GM21529 (cell line): ENCODE measurements around the gene MSLN.

Experiments used
- ATAC-seq: cut with Tn5 transposase; IDR thresholded peaks from one replicate; pipeline ENCODE4 v1.9.1; 2021; ENCODE audit not compliant: unreplicated experiment

Gene MSLN

DNA sequence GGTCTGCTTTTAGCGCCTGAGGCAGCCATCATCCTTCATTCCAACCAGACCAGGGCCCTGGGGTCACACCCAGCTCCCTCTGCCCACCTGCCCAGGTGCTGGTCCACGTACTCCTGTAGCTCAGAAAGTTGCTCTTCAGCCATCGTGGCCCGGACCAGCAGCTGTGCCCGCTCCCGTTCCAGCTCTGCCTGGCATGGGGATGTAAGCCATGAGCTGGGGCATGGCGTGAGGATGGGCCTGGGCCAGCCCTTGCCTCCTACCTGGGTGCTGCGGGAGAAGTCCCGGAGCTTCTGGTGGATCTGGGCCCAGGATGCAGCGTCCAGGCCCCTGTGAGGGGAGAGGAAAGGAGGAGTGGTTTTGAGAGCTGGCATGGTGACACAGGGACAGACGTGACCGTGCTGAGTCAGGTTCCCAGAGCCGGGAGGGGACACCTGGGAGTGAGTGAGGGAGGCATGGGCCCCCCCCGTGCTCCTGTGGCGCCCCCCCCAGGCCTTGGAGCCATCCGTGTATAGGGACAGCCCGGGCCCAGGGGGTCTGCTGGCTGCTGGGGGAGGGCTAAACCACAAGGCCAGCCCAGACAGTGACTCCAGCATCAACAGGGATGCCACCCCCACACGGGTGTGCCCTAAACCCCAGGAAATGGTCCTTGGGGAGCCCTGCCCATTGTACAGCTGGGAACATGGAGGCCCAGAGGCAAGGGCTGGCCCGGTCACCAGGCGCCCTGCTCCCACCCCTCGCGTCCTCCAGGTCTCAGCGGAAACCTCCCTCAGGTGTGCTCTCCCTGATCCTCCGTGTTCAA is 37.5 kb upstream of the MSLN start:
- ATAC-seq, result no peak

DNA sequence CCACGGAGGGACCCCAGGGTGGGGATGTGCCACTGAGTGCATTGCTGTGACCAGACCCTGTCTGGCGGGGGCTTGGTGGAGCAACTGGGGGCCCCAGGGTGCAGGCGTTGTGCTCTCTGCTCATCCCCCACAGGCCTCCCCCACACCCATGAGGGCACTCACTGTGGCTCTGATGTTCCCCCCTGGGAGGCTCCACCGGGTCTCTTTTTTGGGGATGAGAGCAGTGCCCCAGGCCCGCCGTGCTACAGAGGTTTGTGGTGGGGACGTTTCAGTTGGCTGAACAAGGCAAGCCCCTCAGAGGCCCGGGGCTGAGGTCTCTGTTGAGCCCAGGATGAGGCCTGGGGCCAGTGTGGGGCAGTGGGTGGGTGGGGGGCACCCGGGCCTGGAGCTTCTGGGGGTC is 36.8 kb upstream of the MSLN start:
- ATAC-seq, result no peak

DNA sequence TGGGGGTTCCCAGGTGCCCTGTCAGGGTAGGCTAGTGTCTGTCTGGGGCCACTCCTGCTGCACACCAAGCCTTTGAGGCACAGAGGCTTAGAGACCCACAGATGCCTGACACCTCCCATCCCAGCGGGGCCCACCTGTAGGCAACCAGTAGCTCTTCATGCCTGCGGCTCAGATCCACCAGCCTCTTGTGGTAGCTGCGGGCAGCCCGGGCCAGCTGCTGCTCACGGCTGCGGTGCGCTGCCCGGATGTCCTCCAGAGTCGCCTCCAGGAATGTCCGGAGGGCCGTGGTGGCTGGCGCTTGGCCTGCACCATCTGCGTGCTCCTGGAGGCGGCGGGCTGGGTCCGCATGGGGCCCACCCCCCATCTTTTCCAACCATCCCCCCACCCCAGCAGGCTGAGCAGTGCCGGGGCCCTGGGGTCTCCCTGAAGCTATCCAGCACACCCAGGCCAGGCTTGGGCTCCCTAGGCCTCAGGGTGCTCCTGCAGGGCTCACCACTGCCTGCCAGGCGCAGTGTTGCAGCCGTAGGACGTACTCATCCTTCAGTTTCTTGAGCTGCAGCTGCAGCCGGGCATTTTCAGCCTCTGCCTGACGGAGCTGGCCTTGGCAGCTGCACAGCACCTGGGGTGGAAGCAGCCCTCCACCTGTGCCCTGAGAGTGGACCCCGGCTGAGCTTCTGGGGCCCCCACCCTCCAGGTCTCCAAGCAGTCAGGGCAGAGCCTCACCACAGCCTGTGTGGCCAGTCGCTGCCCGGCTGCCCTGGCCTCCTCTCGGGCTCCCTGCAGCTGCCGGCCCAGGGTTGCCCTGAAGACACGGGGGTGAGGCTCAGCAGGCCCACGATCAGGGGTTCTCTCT is 36.1 kb upstream of the MSLN start:
- no peak for ATAC-seq

DNA sequence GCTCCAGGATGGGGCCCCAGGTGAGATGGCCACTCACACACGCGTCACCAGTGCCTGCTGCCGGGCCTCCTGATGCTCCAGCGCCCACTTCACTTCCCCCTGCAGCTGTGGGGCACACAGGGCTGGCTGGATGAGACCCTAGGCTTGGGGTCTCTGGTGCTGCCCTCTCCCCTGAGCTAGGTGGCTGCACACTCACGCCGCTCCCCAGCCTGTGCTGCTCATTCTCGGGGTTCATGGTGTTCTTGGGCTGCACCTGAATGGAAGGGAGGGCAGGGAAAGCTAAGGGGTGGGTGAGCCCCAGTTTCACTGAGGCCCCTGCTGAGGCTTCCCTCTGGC is 35.5 kb upstream of the MSLN start:
- ATAC-seq, result no peak

DNA sequence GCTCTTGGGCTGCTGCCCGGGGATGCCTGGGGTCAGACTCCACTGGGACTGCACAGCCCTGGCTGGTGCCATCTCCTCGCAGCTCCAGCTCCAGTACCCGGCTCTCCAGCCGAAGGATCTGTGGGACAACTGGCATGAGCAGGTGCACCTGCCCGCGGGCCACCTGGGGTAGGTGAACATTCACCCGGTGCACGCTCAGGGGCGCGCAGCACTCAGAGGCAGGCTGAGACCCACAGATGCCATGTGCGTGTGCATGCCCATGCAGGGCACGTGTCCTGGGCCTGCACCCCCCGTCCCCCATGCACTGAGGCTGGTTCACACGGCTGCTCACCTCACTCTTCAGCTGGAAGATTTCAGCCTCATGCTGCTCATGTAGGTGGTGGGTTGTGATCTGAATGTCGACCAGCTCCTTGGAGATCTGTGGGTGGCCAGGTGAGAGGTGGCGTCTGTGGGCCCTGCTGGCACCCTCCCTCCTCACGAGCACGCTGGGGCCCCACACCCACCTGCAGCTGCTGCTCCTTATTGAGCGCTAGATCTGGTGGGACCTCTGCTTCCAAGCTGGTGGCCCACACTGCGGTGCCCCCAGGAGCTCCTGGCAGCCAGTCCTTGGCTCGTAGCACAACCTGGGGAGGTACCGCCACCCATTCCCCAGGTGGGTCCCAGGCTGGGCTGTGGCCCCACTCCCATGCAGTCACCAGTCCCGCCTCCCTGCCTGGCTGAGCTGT is 34.9 kb upstream of the MSLN start:
- no peak for ATAC-seq

DNA sequence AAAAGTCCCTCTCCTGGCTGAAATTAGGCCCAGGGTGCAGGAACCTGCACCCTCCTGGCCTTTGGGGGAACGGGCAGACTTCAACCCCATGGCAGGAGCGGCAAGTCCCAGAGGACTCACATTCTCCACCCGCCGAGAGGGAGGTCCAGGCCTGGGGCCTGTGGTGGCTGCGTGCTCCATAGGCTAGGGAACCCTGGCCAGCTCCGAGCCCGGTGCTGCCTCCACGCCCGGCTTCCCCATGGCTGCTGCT is 34.4 kb upstream of the MSLN start:
- no peak for ATAC-seq

DNA sequence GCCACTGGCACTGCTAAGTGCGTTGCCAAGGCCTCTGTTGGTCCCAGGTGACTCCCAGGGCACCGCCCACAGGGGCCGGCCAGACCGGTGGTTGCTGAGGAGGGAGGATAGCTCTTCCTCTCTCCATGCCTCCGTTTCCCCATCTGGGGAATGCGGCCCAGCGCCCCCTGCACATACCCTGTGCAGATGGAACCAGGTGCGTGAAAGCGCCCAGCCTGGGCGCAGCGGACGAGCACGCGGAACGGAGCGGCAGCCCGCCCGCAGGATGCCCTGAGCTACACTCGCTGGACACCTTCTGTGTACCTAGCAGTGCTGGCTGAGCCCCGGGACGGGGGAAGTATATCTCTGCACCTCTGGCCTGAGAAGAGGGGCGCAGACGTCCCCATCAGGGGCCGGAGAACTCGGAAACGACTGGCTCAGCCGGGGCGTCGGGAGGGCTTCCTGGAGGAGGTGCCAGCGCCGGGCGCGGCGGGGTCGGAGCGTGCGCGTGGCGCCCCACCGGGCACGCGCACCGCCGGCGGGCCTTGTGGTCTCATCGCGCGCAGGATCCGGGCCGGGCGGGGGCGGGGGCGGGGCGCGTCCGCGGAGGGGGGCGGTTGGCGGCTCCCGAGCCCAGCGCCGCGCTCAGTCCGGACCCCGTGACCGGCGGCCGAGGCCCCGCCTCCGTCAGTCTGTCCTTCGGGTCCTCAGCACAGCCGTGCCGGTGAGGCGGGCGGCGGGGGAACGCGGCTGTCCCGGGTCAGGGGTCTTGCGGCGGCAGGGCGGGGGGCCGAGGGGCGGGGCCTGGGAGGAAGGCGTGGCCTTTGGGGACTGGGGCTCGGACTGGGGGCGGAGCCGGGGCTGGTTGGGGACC is 33.9 kb upstream of the MSLN start, which contains the start of the genes CCDC78 and HAGHL:
TSS of gene CCDC78 (minus strand) at position 6 of the 853 bp plus-strand sequence. CDS start 76 bp downstream, outside the sequence.
TSS of gene HAGHL (plus strand) at position 669 of the 853 bp plus-strand sequence. CDS start 404 bp downstream, outside the sequence.
- ATAC-seq, result peak; percentile 34

DNA sequence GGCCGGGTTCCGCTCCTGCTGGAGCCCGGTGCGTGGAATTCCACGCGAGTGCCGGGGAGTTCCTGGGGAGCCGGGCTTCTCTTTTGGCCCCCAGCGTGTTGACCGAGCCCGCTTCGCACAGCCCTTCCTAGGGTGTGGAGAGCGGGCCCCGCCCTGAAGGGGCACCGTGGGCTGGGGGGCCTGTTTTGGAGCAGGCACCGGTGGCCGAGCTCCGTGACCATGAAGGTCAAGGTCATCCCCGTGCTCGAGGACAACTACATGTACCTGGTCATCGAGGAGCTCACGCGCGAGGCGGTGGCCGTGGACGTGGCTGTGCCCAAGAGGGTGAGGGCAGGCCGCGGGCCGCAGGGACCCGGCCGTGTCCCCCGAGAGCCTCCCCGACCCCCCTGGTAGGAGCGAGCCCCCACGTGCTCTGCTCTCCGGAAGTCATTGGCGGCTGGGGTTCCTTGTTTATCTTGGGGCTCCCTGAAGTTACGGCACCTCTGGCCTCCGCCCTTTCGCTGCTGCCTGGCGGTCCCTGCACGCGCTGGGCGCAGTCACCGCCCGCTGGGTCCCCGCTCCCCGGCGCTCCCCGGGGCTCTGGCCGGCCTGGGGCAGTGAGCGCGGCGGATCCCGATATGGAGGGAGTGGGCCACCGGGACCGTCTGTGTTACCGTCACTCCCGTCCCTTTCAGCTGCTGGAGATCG is 33.1 kb upstream of the MSLN start:
- no peak for ATAC-seq

DNA sequence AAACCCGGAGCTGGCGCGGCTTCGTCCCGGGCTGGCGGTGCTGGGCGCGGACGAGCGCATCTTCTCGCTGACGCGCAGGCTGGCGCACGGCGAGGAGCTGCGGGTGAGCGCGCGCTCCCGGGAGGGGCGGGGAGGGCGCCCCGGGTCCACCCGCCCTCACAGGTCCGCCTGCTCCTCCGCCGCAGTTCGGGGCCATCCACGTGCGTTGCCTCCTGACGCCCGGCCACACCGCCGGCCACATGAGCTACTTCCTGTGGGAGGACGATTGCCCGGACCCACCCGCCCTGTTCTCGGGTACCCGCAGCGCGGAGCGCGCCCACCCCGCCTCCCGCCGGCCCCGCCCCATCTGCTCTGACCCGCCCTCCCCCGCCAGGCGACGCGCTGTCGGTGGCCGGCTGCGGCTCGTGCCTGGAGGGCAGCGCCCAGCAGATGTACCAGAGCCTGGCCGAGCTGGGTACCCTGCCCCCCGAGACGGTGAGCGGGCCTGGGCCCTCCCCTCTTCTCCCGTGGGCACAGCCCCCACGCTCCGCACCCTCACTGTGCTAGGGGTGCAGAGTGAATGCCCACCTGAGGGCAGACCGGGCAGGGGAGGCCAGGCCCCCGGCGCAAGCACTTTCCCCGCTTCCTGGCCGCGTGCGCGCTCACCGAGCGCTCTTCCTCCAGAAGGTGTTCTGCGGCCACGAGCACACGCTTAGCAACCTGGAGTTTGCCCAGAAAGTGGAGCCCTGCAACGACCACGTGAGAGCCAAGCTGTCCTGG is 32.2 kb upstream of the MSLN start:
- peak; percentile 27 for ATAC-seq

DNA sequence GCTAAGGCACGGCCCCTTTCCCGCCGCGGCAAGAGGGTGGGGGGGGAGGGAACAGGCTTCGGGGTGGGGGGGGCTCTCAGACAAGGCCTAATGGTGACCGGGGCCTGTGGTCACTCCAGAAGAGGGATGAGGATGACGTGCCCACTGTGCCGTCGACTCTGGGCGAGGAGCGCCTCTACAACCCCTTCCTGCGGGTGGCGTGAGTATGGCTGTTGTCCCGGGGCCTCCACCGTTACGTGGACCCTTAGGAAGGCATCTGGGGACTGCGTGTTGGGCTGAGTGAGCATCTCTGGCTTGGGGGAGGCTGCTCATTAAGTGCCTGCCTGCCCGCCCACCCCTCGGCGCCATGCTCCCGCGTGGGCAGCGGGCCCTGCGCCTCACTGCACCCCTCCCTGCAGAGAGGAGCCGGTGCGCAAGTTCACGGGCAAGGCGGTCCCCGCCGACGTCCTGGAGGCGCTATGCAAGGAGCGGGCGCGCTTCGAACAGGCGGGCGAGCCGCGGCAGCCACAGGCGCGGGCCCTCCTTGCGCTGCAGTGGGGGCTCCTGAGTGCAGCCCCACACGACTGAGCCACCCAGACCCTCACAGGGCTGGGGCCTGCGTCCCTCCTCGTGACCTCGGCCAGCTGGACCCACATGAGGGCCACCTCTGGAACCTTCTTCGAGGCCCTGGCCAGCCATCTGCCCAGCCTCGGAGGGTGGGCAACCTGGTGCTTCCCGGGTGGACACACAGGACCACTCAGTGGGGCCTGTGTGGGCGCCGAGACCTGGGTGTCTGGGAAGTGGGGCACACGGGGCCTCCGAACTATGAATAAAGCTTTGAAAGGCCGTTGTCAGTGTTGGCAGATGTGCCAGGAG is 31.4 kb upstream of the MSLN start:
- no peak for ATAC-seq

DNA sequence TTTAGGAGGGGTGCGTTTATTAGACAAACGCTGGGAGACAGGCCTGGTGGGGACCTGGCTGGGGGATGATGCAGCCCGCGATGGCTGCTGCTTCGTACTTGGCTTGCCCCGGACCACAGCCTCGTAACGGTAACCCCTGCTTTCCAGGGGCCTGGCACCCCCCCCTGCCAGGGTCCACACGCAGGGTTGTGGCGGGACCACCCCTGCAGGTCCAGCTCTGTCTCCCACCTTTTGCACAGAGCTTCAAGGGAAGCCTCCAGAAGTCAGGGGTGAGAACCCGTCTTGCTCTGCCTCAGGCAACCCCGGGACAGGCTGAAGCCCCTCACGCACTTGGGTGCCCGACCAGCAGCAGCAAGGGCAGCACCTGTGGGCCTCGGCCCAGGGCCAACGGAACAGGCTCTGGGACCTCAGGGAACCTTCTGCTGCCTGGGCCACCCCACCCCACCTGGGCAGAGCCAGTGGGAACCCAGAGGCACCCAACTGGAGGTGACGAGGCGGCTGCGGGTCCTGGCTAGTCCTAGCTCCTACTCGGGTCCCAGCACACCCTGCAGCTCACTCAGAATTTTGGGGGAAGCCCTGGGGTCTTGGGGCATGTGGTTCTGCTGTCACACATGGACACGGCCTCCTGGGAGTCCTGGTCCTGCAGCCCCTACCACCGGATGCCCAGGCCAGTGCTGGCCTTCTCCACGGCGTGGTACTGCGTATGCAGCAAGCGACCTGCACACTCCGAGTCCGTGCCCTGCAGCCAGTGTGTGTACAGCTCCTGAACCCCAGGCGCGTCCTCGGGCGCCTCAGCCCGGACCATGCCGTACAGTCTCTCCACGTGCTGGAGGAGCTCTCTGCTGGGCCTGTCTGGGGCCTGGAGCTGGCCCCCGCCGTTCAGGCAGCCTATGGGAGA is 30.5 kb upstream of the MSLN start:
- no peak for ATAC-seq

DNA sequence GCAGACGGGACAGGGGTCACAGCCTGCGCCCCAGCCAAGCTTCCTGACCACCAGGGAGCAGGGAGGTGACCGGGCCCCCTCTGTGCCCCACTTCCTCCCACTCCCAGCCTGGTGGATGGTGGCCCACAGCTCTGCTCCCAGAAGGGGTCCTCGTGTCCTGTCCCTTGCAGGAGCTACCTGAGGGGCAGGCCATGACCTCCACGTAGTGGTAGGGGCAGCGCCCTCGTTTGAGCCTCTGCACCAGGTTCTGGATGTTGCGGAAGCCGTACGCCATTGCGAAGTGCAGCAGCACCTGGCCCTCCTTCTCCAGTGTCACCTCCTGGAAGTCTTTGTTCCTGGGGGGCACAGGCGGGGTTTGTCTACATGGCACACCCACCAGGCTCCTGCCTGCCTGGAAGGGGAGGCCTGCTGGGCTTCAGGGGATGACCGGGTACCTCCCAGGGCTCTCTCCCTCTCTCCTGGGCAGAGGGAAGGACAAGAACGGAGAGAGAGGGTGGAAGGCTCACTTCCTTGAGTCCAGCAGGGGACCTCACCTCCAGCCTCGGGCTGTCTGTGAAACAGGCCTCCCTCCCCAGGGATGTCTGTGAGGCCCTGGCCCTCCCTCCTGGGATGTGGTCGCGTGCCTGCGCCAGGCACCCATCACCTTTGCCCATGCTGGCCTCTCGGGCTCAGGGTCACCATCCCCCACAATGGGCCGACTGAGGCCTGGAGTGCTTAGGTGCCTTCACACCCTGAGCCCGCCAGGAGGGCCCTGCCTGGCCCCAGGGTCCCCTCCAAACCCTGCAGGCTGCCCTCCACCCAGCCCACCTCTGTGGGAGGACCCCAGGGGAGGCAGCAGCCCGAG is 29.6 kb upstream of the MSLN start:
- no peak for ATAC-seq

DNA sequence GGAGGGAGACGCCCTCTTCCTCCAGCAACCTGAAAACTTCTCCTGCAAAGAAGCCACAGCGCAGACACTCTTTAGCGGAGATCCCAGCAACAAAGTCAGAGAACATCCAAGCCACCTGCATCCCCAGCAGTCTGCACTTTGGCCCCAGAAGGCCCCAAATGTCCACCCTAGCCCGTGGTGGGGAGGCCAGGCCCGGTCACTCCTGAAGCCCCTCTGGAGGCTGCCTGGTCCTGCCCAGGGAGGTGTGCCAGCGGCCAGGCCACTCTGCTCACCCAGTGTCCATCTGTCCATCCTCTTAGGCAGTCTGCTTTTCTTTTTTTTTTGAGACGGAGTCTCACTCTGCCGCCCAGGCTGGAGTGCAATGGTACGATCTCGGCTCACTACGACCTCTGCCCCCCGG is 28.2 kb upstream of the MSLN start:
- ATAC-seq, result no peak

DNA sequence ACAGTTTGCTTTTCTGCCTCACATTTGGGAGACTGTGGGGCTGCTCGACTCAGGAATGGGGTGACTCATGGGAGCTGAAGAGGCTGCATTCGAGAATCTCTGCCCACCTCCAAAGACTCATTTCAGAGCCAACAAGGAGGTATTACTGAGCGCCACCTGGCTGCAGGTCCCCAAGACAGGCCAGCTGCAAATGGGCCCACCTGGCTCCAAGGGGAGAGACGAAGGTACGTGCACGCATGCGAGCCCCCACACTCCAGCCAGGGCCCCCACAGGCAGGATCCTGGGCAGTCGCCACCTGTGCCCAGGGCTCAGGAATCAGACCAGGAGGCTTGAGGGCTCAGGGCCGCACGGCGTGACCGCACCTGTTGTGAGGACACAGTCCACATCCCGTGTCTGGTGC is 27.6 kb upstream of the MSLN start:
- no peak for ATAC-seq

DNA sequence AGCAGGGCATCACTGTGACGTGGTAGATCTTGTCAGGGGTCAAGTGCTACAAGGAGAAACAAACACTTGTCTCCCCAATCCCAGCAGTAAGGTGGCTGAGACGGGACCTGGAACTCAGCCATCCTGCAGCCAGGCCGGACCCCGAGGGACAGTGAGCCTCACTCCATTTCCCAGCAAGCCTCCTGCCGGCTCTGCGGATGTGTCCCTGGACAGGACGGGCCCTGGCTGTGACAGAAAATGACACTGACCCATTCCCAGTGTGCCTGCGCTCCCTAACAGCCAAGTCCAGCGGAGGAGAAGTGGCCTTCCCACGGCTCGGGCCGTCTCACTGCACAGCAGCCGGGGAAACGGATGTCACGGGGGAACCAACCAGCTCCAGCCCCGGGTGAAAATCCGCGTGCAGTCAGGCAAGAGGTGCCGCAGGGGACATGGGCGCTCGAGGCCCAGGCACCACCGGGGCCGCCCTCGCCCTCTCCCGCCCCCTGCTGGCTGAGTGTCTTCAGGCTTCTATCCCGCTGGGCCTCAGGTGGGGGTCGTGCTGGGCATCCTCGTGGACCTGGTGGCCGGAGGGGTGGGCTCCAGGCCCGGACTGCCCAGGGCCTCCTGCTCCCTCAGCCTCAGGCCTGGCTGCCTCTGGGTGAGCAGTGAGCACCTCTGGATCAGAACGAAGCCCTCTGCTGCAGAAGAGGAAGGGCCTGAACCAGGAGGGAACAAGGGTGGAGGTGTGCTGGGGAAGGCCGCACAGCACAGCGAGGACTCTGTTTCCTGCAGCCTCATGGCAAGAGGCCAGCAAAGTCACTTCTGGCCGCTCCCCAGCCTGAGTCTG is 26.9 kb upstream of the MSLN start:
- no peak for ATAC-seq
